ENCODE data around the gene PDCD10. TPM values are rescaled to one million over a fixed set of nuclear protein-coding genes. Genes with fewer than 3 reads are reported as not detected.

PDCD10 gene
- total and polyA plus RNA-seq, 2 donors (not counting 1 experiment from before 2014, with no cell fraction given), result 25.7 to 58.0 TPM

DNA sequence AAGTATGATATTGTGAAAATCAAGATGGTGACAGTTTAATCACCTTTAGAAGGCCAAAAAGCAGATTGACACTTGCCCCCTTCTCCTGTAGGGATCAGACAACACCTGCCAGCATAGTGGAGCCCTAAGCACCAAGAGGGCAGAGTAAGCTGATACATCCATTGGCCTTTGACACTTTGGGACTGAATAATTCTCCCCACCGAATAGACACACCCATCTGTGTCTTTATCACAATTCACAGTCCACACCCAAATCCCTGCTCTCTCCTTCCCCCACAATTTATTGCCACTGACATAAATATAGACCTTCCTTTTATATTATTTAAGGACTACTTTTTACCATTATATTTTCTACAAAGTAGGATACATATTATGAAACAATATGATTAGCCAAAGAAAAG, 77.9 kb downstream of the PDCD10 start:
- no peaks in the 10 kb centered on the region for H3K79me2 ChIP-seq (ENCODE audit: control insufficient read depth, insufficient read depth, low read length)
- ChIA-PET POLR2A (no interaction called here), CTCF (no interaction called here)
- no peaks in the 10 kb centered on the region for H3K27me3 ChIP-seq (replicated peaks in 1 of 4; ENCODE audit: control extremely low read depth in 1 of 4, control insufficient read depth in 3 of 4, insufficient read depth in 4 of 4, low read length in 3 of 4)
- H3K4me1 ChIP-seq (ENCODE audit: control insufficient read depth in 2 of 2, insufficient read depth in 2 of 2, low read length in 2 of 2), result peaks cover 0 to 9% of the 10 kb centered on the region in 2 donors
- H3K4me3 ChIP-seq (ENCODE audit: control extremely low read depth in 1 of 5, extremely low read depth in 1 of 5, insufficient read depth in 1 of 5, low read depth in 2 of 5, low read length in 4 of 5), result no peak overlapping the region
- H3K27ac ChIP-seq (ENCODE audit: low read length in 2 of 2), result no peak overlapping the region
- H4K20me1 ChIP-seq (ENCODE audit: control insufficient read depth, insufficient read depth, low read length, poor library complexity, severe bottlenecking), result no peaks in the 10 kb centered on the region
- H3K4me2 ChIP-seq (replicated peaks; ENCODE audit: low read depth, low read length, poor library complexity, severe bottlenecking), result no peak overlapping the region
- no peaks in the 10 kb centered on the region for H3K9me3 Mint-ChIP-seq (ENCODE audit: insufficient read depth)
- peaks cover 0 to 4% (median 0%) of the 10 kb centered on the region in 3 donors for H3K9me3 ChIP-seq (ENCODE audit: control extremely low read depth in 1 of 3, control insufficient read depth in 2 of 3, insufficient read depth in 1 of 3, low read length in 2 of 3)
- H3K9ac ChIP-seq (ENCODE audit: low read length), result no peak overlapping the region
- no peak overlapping the region for H2AFZ ChIP-seq (ENCODE audit: insufficient read depth, low read depth, low read length, poor library complexity, severe bottlenecking)
- peaks cover 12% of the 10 kb centered on the region for H3K4me1 Mint-ChIP-seq
- no peak overlapping the region for H3K4me3 Mint-ChIP-seq
- intact Hi-C loops (cut with micrococcal nuclease), result no loop called here
- no peak for DNase-seq
- TF ChIP-seq, protein P1, sequence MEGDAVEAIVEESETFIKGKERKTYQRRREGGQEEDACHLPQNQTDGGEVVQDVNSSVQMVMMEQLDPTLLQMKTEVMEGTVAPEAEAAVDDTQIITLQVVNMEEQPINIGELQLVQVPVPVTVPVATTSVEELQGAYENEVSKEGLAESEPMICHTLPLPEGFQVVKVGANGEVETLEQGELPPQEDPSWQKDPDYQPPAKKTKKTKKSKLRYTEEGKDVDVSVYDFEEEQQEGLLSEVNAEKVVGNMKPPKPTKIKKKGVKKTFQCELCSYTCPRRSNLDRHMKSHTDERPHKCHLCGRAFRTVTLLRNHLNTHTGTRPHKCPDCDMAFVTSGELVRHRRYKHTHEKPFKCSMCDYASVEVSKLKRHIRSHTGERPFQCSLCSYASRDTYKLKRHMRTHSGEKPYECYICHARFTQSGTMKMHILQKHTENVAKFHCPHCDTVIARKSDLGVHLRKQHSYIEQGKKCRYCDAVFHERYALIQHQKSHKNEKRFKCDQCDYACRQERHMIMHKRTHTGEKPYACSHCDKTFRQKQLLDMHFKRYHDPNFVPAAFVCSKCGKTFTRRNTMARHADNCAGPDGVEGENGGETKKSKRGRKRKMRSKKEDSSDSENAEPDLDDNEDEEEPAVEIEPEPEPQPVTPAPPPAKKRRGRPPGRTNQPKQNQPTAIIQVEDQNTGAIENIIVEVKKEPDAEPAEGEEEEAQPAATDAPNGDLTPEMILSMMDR (IDR thresholded peaks at IDR 0.05), result no peak
- no peak for TF ChIP-seq EZH2 (IDR thresholded peaks at IDR 0.05; ENCODE audit: borderline replicate concordance, insufficient read depth, low read depth, low read length, poor library complexity, severe bottlenecking)
- peaks cover 8% of the 10 kb centered on the region for H3K27me3 Mint-ChIP-seq
- no peaks in the 10 kb centered on the region for H3K36me3 ChIP-seq (replicated peaks in 1 of 2; ENCODE audit: control extremely low read depth in 1 of 2, control insufficient read depth in 1 of 2, extremely low read depth in 1 of 2, insufficient read depth in 2 of 2, low read length in 1 of 2)
- 100% methylated on average over 1 of the region's 1 CpG for WGBS (ENCODE audit: insufficient coverage)
- ATAC-seq (ENCODE audit: low read depth), result no peak
- no peak overlapping the region for H3K27ac Mint-ChIP-seq

DNA sequence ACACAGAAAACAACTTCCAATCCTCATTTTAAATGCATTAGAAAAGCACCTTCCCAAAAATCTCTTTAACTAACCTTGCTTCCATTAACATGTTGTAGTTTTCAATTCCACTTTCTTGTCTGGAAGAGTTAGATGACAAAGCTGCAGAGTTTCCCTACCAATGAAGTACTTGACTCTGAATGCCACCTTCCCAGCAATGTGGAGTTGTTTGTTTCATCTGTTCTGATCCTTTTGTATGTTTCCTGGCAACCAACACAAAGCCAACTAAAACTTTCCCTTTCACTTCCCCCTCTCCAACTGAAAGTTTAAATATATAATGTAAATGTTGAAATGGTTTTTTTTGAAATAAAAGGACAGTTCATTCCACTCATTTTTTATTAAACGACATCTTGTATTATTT, 80.9 kb downstream of the PDCD10 start, which contains the start of gene WDR49:
TSS of gene WDR49 (minus strand) at position 183 of the 400 bp plus-strand sequence. CDS start 517 bp downstream, outside the sequence.
- TF ChIP-seq, protein P1 (IDR thresholded peaks at IDR 0.05), result no peak
- TF ChIP-seq EZH2 (IDR thresholded peaks at IDR 0.05; ENCODE audit: borderline replicate concordance, insufficient read depth, low read depth, low read length, poor library complexity, severe bottlenecking), result no peak
- no peaks in the 10 kb centered on the region for H3K79me2 ChIP-seq (ENCODE audit: control insufficient read depth, insufficient read depth, low read length)
- no peaks in the 10 kb centered on the region for H4K20me1 ChIP-seq (ENCODE audit: control insufficient read depth, insufficient read depth, low read length, poor library complexity, severe bottlenecking)
- WGBS (ENCODE audit: insufficient coverage), result no CpG with 5 or more reads among the region's 1 CpG
- H3K4me3 Mint-ChIP-seq, result peak within 1 kb of the TSS; percentile 57
- POLR2A ChIA-PET, result no interaction called here
- no peaks in the 10 kb centered on the region for H3K9me3 Mint-ChIP-seq (ENCODE audit: insufficient read depth)
- intact Hi-C loops (cut with micrococcal nuclease), result no loop called here
- H3K4me1 Mint-ChIP-seq, result peaks cover 26% of the 10 kb centered on the region
- H2AFZ ChIP-seq (ENCODE audit: insufficient read depth, low read depth, low read length, poor library complexity, severe bottlenecking), result peak within 1 kb of the TSS; percentile 30
- H3K27me3 ChIP-seq (replicated peaks in 1 of 4; ENCODE audit: control extremely low read depth in 1 of 4, control insufficient read depth in 3 of 4, insufficient read depth in 4 of 4, low read length in 3 of 4), result no peaks in the 10 kb centered on the region
- H3K4me1 ChIP-seq (ENCODE audit: control insufficient read depth in 2 of 2, insufficient read depth in 2 of 2, low read length in 2 of 2), result peaks cover 9 to 22% of the 10 kb centered on the region in 2 donors
- peak within 1 kb of the TSS; percentile 44 for H3K4me2 ChIP-seq (replicated peaks; ENCODE audit: low read depth, low read length, poor library complexity, severe bottlenecking)
- DNase-seq (peak; percentile 21), ATAC-seq (ENCODE audit: low read depth) (no peak)
- peaks cover 8% of the 10 kb centered on the region for H3K27me3 Mint-ChIP-seq
- H3K9me3 ChIP-seq (ENCODE audit: control extremely low read depth in 1 of 3, control insufficient read depth in 2 of 3, insufficient read depth in 1 of 3, low read length in 2 of 3), result peaks cover 0 to 4% (median 0%) of the 10 kb centered on the region in 3 donors
- CTCF ChIA-PET, result interaction anchor here (0.9 kb wide), 1 partner anchor 30 kb away, joined by 4 read pairs; no protein-coding TSS in a partner anchor
- H3K27ac Mint-ChIP-seq, result peak within 1 kb of the TSS; percentile 11
- peak within 1 kb of the TSS; percentile 3 for H3K9ac ChIP-seq (ENCODE audit: low read length)
- peak within 1 kb of the TSS in 1 of 2 donors; percentile 64 for H3K27ac ChIP-seq (ENCODE audit: low read length in 2 of 2)
- no peaks in the 10 kb centered on the region for H3K36me3 ChIP-seq (replicated peaks in 1 of 2; ENCODE audit: control extremely low read depth in 1 of 2, control insufficient read depth in 1 of 2, extremely low read depth in 1 of 2, insufficient read depth in 2 of 2, low read length in 1 of 2)
- peak within 1 kb of the TSS in 1 of 5 experiments; percentile 31 for H3K4me3 ChIP-seq (ENCODE audit: control extremely low read depth in 1 of 5, extremely low read depth in 1 of 5, insufficient read depth in 1 of 5, low read depth in 2 of 5, low read length in 4 of 5)
